Caco-2 (cell line): Measurements from ENCODE around the gene COL5A1. TPM values are rescaled to one million over a fixed set of nuclear protein-coding genes. Genes with fewer than 3 reads are reported as not detected.

ENCODE experiments used
- BruUV-seq: library from RNA; stranded (reverse); fragments of 400-500 nt; replicated peaks from 2 replicates; lab custom pipeline; 2021; lab: Mats Ljungman, UMichigan
- CTCF ChIA-PET: fragments of 300-600 bp; sonication (Branson Sonifier 250); formaldehyde crosslinking; loops from one replicate; lab custom pipeline; 2022; ENCODE audit warnings: antibody characterized with exemption; lab: Charles Lee
- POLR2A ChIA-PET: fragments of 300-600 bp; sonication (Branson Sonifier 250); formaldehyde crosslinking; loops from one replicate; lab custom pipeline; 2022; ENCODE audit warnings: antibody characterized with exemption; lab: Charles Lee
- DNase-seq, 2 experiments: peaks; one replicate each; pipeline versions ENCODE4 v3.0.0 to v3.0.0-alpha.2; 2020 to 2022
- H3K27me3 ChIP-seq: replicated peaks from 2 replicates; pipeline ENCODE4 v1.6.0; 2011; ENCODE audit warnings: low read length; ENCODE audit not compliant: control insufficient read depth, insufficient read depth
- H3K36me3 ChIP-seq: 2 replicates; pipeline ENCODE4 v1.5.1; 2011; ENCODE audit warnings: low read length; ENCODE audit not compliant: control insufficient read depth, insufficient read depth
- H3K4me1 ChIP-seq: fragments of 250-450 bp; sonication (Bioruptor Pico); 2 replicates; pipeline ENCODE4 v1.5.1; 2020; ENCODE audit warnings: mild to moderate bottlenecking
- H3K4me3 ChIP-seq: 2 replicates; pipeline ENCODE4 v1.5.1; 2011; ENCODE audit warnings: low read depth, mild to moderate bottlenecking, control low read depth, low read length
- H3K9me3 ChIP-seq: fragments of 250-450 bp; sonication (Bioruptor Pico); 2 replicates; pipeline ENCODE4 v1.5.1; 2020; ENCODE audit warnings: mild to moderate bottlenecking, moderate library complexity
- H3K27ac Mint-ChIP-seq: one replicate; pipeline ENCODE4 v1.8.0; 2022; ENCODE audit warnings: mixed read lengths; ENCODE audit not compliant: unreplicated experiment
- H3K27me3 Mint-ChIP-seq: one replicate; pipeline ENCODE4 v1.8.0; 2022; ENCODE audit warnings: mixed read lengths; ENCODE audit not compliant: insufficient read depth, unreplicated experiment
- H3K36me3 Mint-ChIP-seq: one replicate; pipeline ENCODE4 v1.8.0; 2022; ENCODE audit warnings: mild to moderate bottlenecking, mixed read lengths; ENCODE audit not compliant: insufficient read depth, unreplicated experiment
- H3K4me1 Mint-ChIP-seq: one replicate; pipeline ENCODE4 v1.8.0; 2022; ENCODE audit warnings: low read depth, mixed read lengths; ENCODE audit not compliant: unreplicated experiment
- H3K4me3 Mint-ChIP-seq: one replicate; pipeline ENCODE4 v1.8.0; 2022; ENCODE audit warnings: mild to moderate bottlenecking, moderate library complexity, mixed read lengths; ENCODE audit not compliant: unreplicated experiment
- H3K9me3 Mint-ChIP-seq: one replicate; pipeline ENCODE4 v1.8.0; 2022; ENCODE audit warnings: mixed read lengths; ENCODE audit not compliant: unreplicated experiment
- intact Hi-C: fragments of 100-400 bp; cut with micrococcal nuclease; formaldehyde crosslinking; loops from one replicate; pipeline ENCODE4 v1.10.0; 2022; ENCODE audit not compliant: unreplicated experiment
- total RNA-seq: library from RNA; stranded (reverse); gene quantifications from 2 replicates; pipeline ENCODE4 v1.2.3, GENCODE V29; 2022
- TF ChIP-seq, protein P1 (sequence below), 2 experiments: fragments of 200-600 bp in 1 of 2; IDR thresholded peaks; 1 replicate in 1 of 2; 2 replicates in 1 of 2; pipeline versions ENCODE4 v1.5.1 to v1.8.0; 2011 to 2022; ENCODE audit warnings: antibody characterized with exemption in 1 of 2, control low read depth in 1 of 2, inconsistent platforms in 1 of 2, low read depth in 1 of 2, low read length in 1 of 2, mild to moderate bottlenecking in 1 of 2, moderate library complexity in 1 of 2; ENCODE audit not compliant: insufficient read depth in 1 of 2, severe bottlenecking in 1 of 2, unreplicated experiment in 1 of 2

The COL5A1 gene
- total RNA-seq, 1 experiment from 2014 or later = 4.8 TPM

DNA sequence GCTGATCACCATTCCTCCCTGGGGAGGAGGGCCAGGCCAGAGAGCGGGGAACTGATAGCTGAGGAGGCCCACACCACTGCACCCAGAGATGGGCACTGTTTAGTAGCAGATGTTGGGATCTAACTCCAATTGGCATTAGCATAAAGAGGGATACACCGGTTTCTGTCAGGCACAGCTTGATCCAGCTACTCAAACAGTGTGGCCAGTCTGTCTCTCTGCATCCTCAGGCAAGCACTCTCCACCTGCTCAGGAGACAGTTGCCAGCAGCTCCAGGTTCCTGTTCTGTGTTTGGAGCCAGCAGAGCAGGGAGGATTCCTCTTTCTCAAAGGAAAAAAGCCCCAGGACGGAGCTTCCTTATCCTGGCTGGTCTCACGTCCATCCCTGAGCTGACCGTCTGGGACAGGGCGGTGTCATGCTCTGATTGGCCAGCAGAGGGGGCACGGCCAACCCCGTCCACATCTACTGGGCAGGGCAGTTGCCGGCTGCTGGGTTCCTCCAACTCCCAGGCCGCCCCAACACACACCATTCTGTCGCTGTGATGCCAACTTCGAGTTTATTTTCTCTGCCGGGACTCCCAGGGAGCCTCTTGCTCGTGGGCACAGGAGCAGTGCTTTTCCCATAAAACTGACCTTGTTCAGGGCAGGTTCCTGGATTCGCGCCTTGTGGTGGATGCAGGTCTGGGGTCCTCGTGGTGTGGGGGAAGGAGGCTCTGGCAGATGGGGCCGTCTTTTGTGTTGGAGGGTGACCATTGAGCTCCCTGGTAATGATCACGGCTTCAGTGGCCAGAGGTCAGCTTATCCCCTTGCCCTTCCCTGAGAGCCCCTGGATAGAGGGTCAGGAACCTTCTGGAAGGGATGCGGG, 47.9 kb downstream of the COL5A1 start:
- H3K27me3 ChIP-seq = no peaks in the 10 kb centered on the region
- Mint-ChIP-seq H3K9me3 (no peaks in the 10 kb centered on the region), H3K36me3 (no peaks in the 10 kb centered on the region), H3K4me1 (no peaks in the 10 kb centered on the region), H3K27ac (no peak overlapping the region), H3K27me3 (no peaks in the 10 kb centered on the region), H3K4me3 (no peak overlapping the region)
- H3K4me1 ChIP-seq = no peaks in the 10 kb centered on the region
- intact Hi-C loops = loop anchor here (2.0 kb wide), 1 partner anchor 241 kb away; no protein-coding TSS in a partner anchor
- POLR2A ChIA-PET = no interaction called here
- no peaks in the 10 kb centered on the region for H3K9me3 ChIP-seq
- DNase-seq = peak; percentile 67 to 75
- no peak overlapping the region for H3K4me3 ChIP-seq
- TF ChIP-seq, protein P1, sequence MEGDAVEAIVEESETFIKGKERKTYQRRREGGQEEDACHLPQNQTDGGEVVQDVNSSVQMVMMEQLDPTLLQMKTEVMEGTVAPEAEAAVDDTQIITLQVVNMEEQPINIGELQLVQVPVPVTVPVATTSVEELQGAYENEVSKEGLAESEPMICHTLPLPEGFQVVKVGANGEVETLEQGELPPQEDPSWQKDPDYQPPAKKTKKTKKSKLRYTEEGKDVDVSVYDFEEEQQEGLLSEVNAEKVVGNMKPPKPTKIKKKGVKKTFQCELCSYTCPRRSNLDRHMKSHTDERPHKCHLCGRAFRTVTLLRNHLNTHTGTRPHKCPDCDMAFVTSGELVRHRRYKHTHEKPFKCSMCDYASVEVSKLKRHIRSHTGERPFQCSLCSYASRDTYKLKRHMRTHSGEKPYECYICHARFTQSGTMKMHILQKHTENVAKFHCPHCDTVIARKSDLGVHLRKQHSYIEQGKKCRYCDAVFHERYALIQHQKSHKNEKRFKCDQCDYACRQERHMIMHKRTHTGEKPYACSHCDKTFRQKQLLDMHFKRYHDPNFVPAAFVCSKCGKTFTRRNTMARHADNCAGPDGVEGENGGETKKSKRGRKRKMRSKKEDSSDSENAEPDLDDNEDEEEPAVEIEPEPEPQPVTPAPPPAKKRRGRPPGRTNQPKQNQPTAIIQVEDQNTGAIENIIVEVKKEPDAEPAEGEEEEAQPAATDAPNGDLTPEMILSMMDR (IDR thresholded peaks at IDR 0.05; ENCODE audit: insufficient read depth in 1 of 2, low read depth in 1 of 2, low read length in 1 of 2, severe bottlenecking in 1 of 2, unreplicated experiment in 1 of 2) = peak; percentile 78 to 83
- H3K36me3 ChIP-seq = no peaks in the 10 kb centered on the region
- BruUV-seq = no TSS peak
- CTCF ChIA-PET = interaction anchor here (0.5 to 1.0 kb wide), 6 partner anchors 9 to 723 kb away, joined by 3 to 5 read pairs (median 3); no protein-coding TSS in a partner anchor

DNA sequence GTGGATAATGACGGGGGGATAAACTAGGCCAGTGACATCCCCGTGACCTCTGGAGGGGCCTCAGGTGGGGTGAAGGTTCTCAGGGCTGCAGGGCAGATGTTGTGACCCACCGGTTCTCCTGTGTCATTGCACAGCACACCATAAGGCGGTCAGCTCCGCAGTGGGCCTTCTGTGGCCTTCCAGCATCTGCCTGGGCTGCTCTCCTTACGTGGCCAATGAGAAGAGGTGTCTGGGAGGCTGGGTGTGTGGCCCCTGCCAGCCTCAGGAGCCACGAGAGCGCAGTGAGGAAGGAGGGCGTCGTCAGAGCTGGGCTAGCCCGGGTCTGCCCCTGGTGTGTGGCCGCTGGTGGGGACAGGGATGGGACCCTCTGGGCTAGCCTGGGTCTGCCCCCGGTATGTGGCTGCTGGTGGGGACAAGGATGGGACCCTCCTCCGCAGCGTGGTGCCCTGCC, 48.7 kb downstream of the COL5A1 start:
- intact Hi-C loops = loop anchor here (2.0 kb wide), 1 partner anchor 242 kb away; no protein-coding TSS in a partner anchor
- CTCF ChIA-PET = interaction anchor here (0.8 to 1.0 kb wide), 2 partner anchors 27 to 49 kb away, joined by 3 read pairs; no protein-coding TSS in a partner anchor

More for the DNA sequence above, 48.7 kb downstream of the COL5A1 start:
- Histone ChIP-seq H3K27me3 (no peaks in the 10 kb centered on the region), H3K36me3 (no peaks in the 10 kb centered on the region), H3K4me3 (no peak overlapping the region), H3K9me3 (no peaks in the 10 kb centered on the region), H3K4me1 (no peaks in the 10 kb centered on the region)
- DNase-seq = no peak
- Mint-ChIP-seq H3K27ac (no peak overlapping the region), H3K36me3 (no peaks in the 10 kb centered on the region), H3K27me3 (no peaks in the 10 kb centered on the region), H3K4me3 (no peak overlapping the region), H3K4me1 (no peaks in the 10 kb centered on the region), H3K9me3 (no peaks in the 10 kb centered on the region)
- TF ChIP-seq, protein P1 (IDR thresholded peaks at IDR 0.05; ENCODE audit: insufficient read depth in 1 of 2, low read depth in 1 of 2, low read length in 1 of 2, severe bottlenecking in 1 of 2, unreplicated experiment in 1 of 2) = no peak
- POLR2A ChIA-PET = no interaction called here
- BruUV-seq = no TSS peak
